NT2/D1 (cell line): Measurements from ENCODE around the gene ASIC2.

ENCODE experiments used
- DNase-seq: peaks from one replicate; pipeline ENCODE4 v3.0.0-alpha.2; 2011; ENCODE audit warnings: low read depth, low spot score
- H3K27me3 ChIP-seq: 2 replicates; pipeline ENCODE4 v1.6.0; 2011; ENCODE audit warnings: mild to moderate bottlenecking; ENCODE audit not compliant: insufficient read length, insufficient read depth
- H3K36me3 ChIP-seq: 2 replicates; pipeline ENCODE4 v1.6.1; 2011; ENCODE audit warnings: mild to moderate bottlenecking, low read length, mixed read lengths; ENCODE audit not compliant: insufficient read depth, insufficient read length
- H3K4me1 ChIP-seq: 2 replicates; pipeline ENCODE4 v1.5.1; 2011; ENCODE audit not compliant: insufficient read depth, insufficient read length
- H3K4me3 ChIP-seq: 2 replicates; pipeline ENCODE4 v1.5.1; 2011; ENCODE audit warnings: low read depth; ENCODE audit not compliant: insufficient read length
- H3K9ac ChIP-seq: 2 replicates; pipeline ENCODE4 v1.6.0; 2011; ENCODE audit warnings: low read depth; ENCODE audit not compliant: insufficient read length
- H3K9me3 ChIP-seq: 2 replicates; pipeline ENCODE4 v1.5.1; 2011; ENCODE audit warnings: mild to moderate bottlenecking, low read length; ENCODE audit not compliant: insufficient read depth
- SUZ12 ChIP-seq: IDR thresholded peaks from 2 replicates; pipeline ENCODE4 v1.6.1; 2011; ENCODE audit not compliant: insufficient read length, insufficient read depth; ENCODE audit errors: extremely low read depth
- YY1 ChIP-seq: IDR thresholded peaks from 2 replicates; pipeline ENCODE4 v1.6.1; 2011; ENCODE audit not compliant: insufficient read length, insufficient read depth
- ZNF274 ChIP-seq: IDR thresholded peaks from 2 replicates; pipeline ENCODE4 v1.6.1; 2011; ENCODE audit warnings: mild to moderate bottlenecking, low read depth, low read length

Gene ASIC2

DNA sequence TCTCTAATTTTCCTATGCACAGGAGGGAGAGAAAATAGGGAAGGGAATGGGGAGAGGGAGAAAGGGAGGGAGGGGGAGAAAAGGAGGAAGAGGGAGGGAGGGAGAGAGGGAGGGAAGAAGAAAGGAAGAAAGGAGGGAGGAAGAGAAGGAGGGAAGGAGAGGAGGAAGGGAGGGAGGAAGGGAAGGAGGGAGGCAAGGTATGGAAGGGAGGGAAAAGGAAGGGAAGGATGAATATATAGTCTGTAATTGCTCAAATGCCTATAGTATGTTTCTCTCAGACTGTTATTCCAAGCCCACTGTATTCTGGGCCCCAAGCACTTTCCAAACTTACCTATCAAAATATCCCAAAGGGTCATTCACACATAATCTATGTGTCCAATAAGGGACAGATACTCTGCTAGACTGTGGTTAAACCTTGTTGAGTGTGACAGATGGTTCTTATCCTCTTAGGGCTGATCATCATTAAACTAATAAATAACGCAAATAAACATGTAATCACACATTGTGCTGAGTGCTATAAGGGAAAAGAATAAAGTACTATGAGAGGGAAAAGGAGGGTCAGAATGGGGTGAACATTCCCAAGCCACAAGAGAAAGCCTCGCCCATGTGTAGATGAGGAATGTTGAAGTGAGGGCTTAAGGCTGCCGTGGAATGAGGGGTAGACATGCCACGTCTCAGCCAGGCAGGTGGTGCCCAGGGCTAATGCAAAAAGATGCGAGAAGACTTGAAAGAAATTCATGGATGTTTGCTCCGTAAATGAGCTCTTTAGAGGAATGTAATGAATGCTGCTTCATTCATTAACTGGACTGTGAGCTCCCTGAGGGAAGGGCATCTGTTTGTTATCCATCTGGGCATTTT lies 30.6 kb downstream of the ASIC2 start:
- H3K4me3 ChIP-seq = no peak overlapping the region
- no peaks in the 10 kb centered on the region for H3K36me3 ChIP-seq
- TF ChIP-seq ZNF274 (no peak), YY1 (no peak), SUZ12 (no peak)
- DNase-seq = no peak
- H3K9me3 ChIP-seq = no peaks in the 10 kb centered on the region
- no peak overlapping the region for H3K9ac ChIP-seq
- no peaks in the 10 kb centered on the region for H3K4me1 ChIP-seq
- no peaks in the 10 kb centered on the region for H3K27me3 ChIP-seq

DNA sequence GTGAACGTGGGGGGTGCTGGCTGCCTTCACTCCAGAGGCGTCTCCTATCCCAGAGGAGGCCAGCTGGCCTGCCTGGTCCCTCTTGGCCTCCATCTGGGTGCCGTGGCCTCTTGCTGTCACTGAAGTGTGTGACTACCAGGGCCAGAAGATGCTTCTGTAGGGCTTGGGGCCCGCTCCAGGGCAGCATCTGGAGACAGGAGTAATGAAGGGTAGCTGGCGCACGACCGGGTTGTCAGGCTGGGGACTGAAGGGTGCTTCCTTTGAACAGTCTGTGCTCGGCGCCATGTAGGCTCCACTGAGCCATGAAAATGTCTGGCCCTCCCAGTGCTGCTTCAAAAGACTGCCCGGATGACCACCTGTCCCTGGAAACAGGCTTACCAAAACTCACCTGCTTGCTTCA lies 31.3 kb downstream of the ASIC2 start:
- H3K4me3 ChIP-seq = no peak overlapping the region
- no peaks in the 10 kb centered on the region for H3K9me3 ChIP-seq
- no peaks in the 10 kb centered on the region for H3K4me1 ChIP-seq
- H3K27me3 ChIP-seq = no peaks in the 10 kb centered on the region
- TF ChIP-seq SUZ12 (no peak), YY1 (no peak), ZNF274 (no peak)
- DNase-seq = no peak
- H3K36me3 ChIP-seq = no peaks in the 10 kb centered on the region
- H3K9ac ChIP-seq = no peak overlapping the region

DNA sequence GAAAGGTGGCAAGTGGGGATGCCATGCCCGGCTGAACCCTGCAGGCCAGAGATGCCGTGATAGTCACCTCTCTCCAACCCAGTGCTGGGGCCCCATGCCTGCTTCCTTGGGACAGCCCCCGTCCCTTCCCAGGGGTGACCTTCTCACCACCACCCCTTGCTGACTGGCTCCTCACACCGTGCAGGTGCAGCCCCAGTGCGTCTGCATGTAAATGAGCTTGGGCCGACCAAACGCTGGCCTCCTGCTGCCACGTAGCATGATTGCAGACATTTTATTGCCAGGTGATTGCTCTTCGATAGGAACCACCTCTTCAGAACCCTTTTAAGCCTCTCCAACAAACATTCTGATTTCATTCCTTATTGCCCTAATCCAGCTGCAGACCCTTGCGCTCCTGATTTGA lies 32.5 kb downstream of the ASIC2 start:
- Histone ChIP-seq H3K27me3 (no peaks in the 10 kb centered on the region), H3K36me3 (no peaks in the 10 kb centered on the region), H3K4me1 (no peaks in the 10 kb centered on the region), H3K9me3 (no peaks in the 10 kb centered on the region), H3K4me3 (no peak overlapping the region), H3K9ac (no peak overlapping the region)
- TF ChIP-seq ZNF274 (no peak), YY1 (no peak), SUZ12 (no peak)
- DNase-seq = no peak

DNA sequence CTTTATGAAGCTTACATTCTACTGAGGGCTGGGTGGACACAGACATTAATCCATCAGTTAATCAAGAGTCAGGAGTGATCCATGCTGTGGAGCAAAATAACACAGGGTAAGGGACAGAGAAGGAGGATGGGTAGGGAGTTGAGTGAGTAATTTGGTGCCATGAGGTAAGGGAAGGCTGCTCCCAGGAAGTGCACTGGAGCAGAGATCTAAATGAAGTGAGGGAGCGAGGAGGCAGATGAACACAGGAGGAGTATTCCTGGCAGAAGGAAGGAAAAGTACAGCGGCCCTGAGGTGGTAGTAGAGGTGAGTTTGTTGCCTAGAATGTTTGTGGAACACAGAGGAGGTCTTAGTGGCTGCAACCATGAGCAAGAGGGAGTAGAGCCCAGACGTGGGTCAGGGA lies 34.8 kb downstream of the ASIC2 start:
- Histone ChIP-seq H3K9me3 (no peaks in the 10 kb centered on the region), H3K9ac (no peak overlapping the region), H3K27me3 (no peaks in the 10 kb centered on the region), H3K36me3 (no peaks in the 10 kb centered on the region), H3K4me1 (no peaks in the 10 kb centered on the region), H3K4me3 (no peak overlapping the region)
- TF ChIP-seq ZNF274 (no peak), YY1 (no peak)
- no peak for DNase-seq

DNA sequence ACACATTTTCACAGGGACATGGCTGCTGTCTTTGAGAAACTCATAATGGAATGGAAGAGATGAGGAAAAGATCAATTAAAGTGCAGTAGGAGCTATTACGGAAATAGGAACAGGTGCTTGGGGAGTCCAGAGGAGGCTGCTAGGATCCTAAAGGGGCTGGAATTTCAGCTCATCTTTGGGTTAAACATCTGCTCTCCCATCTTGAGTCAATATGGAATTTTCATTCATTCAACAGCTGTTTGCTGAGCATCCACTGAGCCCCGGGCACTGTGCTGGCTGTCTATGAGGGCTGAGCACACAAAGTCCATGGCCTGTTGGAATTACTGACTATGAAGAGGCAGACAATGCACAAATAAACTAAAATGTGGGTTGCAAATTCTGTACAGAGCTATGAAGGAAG lies 47.9 kb downstream of the ASIC2 start:
- no peak overlapping the region for H3K4me3 ChIP-seq
- no peaks in the 10 kb centered on the region for H3K36me3 ChIP-seq
- no peak for DNase-seq
- no peaks in the 10 kb centered on the region for H3K4me1 ChIP-seq
- H3K9ac ChIP-seq = no peak overlapping the region
- no peak for TF ChIP-seq YY1
- no peak for TF ChIP-seq SUZ12
- TF ChIP-seq ZNF274 = no peak
- no peaks in the 10 kb centered on the region for H3K27me3 ChIP-seq
- H3K9me3 ChIP-seq = no peaks in the 10 kb centered on the region

DNA sequence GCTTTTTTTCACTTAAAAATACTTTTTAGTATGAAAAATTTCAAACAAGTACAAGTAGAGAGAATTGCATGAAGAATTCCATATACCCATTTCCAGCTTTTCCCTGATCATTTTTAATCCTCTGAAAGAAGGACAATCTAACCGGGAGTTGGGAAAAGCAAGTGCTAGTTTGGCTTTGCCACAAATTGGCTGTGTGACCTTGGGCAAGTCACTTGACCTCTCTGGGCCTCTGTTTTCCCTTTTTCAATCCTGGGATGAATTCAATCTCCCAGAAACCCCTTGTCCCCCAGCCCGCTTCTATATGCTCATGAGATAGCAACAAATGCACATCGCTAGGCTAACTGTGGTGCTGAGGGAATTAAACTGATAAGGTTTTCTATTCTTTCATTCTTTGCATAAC lies 49.4 kb downstream of the ASIC2 start:
- Histone ChIP-seq H3K4me1 (no peaks in the 10 kb centered on the region), H3K36me3 (no peaks in the 10 kb centered on the region), H3K4me3 (no peak overlapping the region), H3K9ac (no peak overlapping the region), H3K9me3 (no peaks in the 10 kb centered on the region), H3K27me3 (no peaks in the 10 kb centered on the region)
- TF ChIP-seq YY1 (no peak), ZNF274 (no peak), SUZ12 (no peak)
- DNase-seq = no peak

DNA sequence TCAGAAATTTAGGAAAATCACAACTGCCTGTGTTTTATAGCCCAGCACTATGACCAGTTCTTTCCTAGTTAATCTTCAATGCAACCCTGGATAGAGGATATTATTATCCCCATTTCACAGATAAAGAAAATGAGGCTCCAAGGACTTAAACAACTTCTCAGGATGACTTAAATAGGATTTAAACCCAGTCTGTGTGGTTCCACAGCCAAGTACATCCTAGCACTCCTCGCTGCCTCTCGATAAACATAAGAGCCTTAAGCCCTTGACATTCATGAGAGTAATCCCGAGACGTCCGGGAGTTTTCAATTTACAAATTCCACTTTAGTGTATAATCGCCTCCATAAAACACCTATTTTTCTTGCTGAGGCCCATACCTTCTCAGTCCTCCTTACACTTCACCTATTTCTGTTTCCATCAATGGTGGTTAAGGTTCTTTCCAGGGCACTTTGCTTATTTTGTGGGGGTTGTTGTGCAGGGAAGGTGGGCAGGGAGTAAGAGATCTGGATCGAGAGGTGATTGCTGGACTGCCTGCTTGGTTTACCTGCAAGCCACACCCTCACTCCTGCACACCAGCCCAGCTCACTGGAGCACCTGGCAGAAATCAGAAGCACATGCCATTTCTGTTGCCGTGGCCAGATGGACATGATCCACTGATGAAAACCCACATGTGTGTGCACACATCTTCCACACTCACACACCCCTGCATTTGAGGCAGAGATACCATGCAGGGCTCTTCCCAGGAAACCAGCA lies 50.5 kb downstream of the ASIC2 start:
- Histone ChIP-seq H3K9me3 (no peaks in the 10 kb centered on the region), H3K36me3 (no peaks in the 10 kb centered on the region), H3K4me3 (no peak overlapping the region), H3K27me3 (no peaks in the 10 kb centered on the region), H3K4me1 (no peaks in the 10 kb centered on the region), H3K9ac (no peak overlapping the region)
- no peak for TF ChIP-seq SUZ12
- no peak for DNase-seq
